Measurements from ENCODE around the gene GDPD5.

DNA sequence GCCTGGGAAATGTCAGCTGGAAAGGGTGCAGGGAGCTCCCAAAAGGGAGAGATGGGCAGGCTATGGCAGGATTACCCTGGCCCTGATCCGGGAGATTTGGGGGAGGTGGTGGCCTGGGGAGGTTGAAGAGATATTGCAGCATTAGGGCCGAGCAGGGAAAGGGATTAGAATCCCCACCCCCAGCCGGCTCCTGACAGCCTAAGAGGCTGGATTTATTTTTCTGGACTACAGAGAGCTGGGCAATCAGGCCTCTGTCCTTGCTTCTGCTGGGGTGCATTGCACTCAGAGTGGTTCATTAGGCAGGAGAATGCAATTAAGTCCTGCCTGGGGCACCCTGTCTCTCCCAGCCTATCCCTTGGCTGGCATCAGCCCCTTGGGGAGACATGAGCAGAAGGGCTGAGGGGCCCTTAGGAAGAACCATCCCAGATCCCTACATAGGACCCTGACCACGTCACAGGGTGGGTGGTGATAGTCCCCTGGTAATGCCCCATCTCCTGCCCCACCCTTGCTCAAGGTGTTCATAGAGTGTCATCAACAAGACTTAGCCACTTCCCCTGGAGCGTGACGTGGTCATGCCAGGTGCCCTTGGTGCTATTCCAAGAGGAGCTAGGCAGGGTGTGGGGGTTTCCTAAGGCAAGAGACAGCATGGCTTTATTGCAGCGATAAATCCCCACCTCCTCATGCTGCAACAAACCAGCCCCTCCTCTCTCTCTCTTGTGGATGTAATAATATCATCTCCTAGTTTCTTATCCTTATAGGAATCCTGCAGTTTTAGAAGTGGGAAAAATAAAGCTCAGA is 54.4 kb downstream of the GDPD5 start:
- TF ChIP-seq, protein P1, sequence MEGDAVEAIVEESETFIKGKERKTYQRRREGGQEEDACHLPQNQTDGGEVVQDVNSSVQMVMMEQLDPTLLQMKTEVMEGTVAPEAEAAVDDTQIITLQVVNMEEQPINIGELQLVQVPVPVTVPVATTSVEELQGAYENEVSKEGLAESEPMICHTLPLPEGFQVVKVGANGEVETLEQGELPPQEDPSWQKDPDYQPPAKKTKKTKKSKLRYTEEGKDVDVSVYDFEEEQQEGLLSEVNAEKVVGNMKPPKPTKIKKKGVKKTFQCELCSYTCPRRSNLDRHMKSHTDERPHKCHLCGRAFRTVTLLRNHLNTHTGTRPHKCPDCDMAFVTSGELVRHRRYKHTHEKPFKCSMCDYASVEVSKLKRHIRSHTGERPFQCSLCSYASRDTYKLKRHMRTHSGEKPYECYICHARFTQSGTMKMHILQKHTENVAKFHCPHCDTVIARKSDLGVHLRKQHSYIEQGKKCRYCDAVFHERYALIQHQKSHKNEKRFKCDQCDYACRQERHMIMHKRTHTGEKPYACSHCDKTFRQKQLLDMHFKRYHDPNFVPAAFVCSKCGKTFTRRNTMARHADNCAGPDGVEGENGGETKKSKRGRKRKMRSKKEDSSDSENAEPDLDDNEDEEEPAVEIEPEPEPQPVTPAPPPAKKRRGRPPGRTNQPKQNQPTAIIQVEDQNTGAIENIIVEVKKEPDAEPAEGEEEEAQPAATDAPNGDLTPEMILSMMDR (IDR thresholded peaks at IDR 0.05; ENCODE audit: low read length), result no peak
- no peak for TF ChIP-seq EZH2 (IDR thresholded peaks at IDR 0.05; ENCODE audit: borderline replicate concordance, low read length)
